WERI-Rb-1 (cell line): ENCODE measurements around the gene MAG.
A peak's percentile ranks its signal among the peaks of the same experiment; 100 is the strongest.

Experiments
- DNase-seq: peaks from one replicate; pipeline ENCODE4 v3.0.0-alpha.2; 2020
- H3K27ac ChIP-seq: fragments of 250-450 bp; sonication (Bioruptor Pico); 2 replicates; pipeline ENCODE4 v1.5.1; 2020; ENCODE audit warnings: mild to moderate bottlenecking, moderate library complexity
- H3K27me3 ChIP-seq: fragments of 250-450 bp; sonication (Bioruptor Pico); 2 replicates; pipeline ENCODE4 v1.5.1; 2021; ENCODE audit warnings: mild to moderate bottlenecking, low read depth, moderate library complexity; ENCODE audit not compliant: insufficient read depth, severe bottlenecking
- H3K36me3 ChIP-seq: fragments of 250-450 bp; sonication (Bioruptor Pico); 2 replicates; pipeline ENCODE4 v1.5.1; 2020; ENCODE audit warnings: mild to moderate bottlenecking, moderate library complexity
- H3K4me3 ChIP-seq: 2 replicates; pipeline ENCODE4 v1.5.1; 2011; ENCODE audit warnings: low read depth, mild to moderate bottlenecking, control low read depth, low read length
- H3K9me3 ChIP-seq: fragments of 250-450 bp; sonication (Bioruptor Pico); 2 replicates; pipeline ENCODE4 v1.5.1; 2021; ENCODE audit warnings: mild to moderate bottlenecking, moderate library complexity; ENCODE audit not compliant: severe bottlenecking
- CTCF ChIP-seq: IDR thresholded peaks from 2 replicates; pipeline ENCODE4 v1.5.1; 2011; ENCODE audit warnings: low read depth, mild to moderate bottlenecking, control low read depth, inconsistent platforms, low read length

Gene MAG

DNA sequence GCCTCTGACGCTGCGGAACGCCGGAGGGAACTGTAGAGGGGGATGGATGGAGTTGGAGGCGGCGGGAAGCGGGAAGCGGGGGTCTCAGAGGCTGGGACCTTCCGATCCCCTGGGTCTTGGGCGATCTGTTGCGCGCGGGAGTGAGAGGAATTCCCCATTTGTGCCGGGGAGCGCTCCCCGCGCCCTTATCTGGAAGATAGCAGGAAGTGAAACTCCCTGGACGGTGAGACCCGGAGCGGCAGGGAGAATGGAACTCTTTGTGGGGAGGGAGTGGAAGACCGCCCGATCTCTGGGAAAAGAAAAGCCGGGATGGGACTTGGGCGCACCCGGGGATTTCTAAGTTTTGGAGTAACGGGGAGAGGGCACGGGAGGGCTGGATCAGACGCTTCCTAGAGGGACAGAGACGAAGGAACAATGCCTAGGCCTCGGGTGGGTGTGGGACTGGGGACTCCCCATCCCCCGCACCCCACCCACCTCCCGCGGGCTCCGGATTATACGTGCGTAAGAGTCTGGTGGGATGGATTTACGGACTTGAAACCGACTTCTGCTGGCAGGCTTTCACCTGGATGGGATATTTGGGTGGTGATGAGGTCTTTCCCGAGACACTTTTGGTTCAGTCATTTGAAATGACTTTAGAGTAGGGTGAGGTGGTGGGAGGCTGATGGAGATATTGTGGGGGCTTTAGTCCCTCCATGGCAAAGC is 42.7 kb upstream of the MAG start:
- no peaks in the 10 kb centered on the region for H3K9me3 ChIP-seq
- H3K27ac ChIP-seq: peak overlapping the region; percentile 96
- H3K27me3 ChIP-seq: no peaks in the 10 kb centered on the region
- peaks cover 47% of the 10 kb centered on the region for H3K36me3 ChIP-seq
- no peak for TF ChIP-seq CTCF
- DNase-seq: peak; percentile 48
- peak overlapping the region; percentile 71 for H3K4me3 ChIP-seq

DNA sequence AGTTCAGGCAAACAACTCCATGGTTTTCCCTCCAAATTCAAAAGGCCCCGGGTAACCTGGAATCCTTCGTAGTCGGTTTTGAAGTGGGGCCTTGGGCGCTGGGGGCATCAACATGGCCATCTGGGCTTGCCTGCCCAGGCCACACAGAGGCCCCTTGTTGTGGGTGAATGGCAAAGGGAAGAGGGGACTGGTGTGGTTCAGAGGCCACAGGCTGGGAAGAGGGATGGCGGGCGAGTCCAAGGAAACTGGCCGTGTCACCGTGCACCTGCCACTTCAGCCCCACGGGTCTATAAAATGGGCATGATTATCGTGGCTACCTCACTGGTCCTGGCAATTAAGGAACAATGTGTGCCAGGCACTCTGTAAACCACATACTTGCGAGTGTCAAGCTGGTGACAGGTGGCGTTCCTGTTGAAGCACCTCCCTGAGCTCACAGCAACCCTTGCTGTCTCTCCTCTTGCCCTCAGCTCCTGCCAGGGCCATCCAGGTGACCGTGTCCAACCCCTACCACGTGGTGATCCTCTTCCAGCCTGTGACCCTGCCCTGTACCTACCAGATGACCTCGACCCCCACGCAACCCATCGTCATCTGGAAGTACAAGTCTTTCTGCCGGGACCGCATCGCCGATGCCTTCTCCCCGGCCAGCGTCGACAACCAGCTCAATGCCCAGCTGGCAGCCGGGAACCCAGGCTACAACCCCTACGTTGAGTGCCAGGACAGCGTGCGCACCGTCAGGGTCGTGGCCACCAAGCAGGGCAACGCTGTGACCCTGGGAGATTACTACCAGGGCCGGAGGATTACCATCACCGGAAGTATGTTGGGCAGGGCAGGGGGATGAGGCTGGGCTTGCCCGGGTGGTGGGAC is 41.9 kb upstream of the MAG start:
- no peak for TF ChIP-seq CTCF
- Histone ChIP-seq H3K27ac (peak overlapping the region; percentile 96), H3K9me3 (no peaks in the 10 kb centered on the region), H3K27me3 (no peaks in the 10 kb centered on the region), H3K4me3 (peak overlapping the region; percentile 71), H3K36me3 (peaks cover 55% of the 10 kb centered on the region)
- DNase-seq: peak; percentile 4

- no peak for DNase-seq
- H3K36me3 ChIP-seq: peaks cover 65% of the 10 kb centered on the region
- TF ChIP-seq CTCF: no peak
- no peak overlapping the region for H3K27ac ChIP-seq
- H3K27me3 ChIP-seq: no peaks in the 10 kb centered on the region
- no peaks in the 10 kb centered on the region for H3K9me3 ChIP-seq
- H3K4me3 ChIP-seq: no peak overlapping the region
These were observed 40.5 kb upstream of the MAG start for GRCh38 chr19:35251456-35251855.

GRCh38 chr19:35253316-35254286 is 38.4 kb upstream of the MAG start:
- Histone ChIP-seq H3K4me3 (no peak overlapping the region), H3K27ac (no peak overlapping the region), H3K9me3 (no peaks in the 10 kb centered on the region), H3K36me3 (peaks cover 76% of the 10 kb centered on the region), H3K27me3 (no peaks in the 10 kb centered on the region)
- no peak for TF ChIP-seq CTCF
- DNase-seq: no peak

DNA sequence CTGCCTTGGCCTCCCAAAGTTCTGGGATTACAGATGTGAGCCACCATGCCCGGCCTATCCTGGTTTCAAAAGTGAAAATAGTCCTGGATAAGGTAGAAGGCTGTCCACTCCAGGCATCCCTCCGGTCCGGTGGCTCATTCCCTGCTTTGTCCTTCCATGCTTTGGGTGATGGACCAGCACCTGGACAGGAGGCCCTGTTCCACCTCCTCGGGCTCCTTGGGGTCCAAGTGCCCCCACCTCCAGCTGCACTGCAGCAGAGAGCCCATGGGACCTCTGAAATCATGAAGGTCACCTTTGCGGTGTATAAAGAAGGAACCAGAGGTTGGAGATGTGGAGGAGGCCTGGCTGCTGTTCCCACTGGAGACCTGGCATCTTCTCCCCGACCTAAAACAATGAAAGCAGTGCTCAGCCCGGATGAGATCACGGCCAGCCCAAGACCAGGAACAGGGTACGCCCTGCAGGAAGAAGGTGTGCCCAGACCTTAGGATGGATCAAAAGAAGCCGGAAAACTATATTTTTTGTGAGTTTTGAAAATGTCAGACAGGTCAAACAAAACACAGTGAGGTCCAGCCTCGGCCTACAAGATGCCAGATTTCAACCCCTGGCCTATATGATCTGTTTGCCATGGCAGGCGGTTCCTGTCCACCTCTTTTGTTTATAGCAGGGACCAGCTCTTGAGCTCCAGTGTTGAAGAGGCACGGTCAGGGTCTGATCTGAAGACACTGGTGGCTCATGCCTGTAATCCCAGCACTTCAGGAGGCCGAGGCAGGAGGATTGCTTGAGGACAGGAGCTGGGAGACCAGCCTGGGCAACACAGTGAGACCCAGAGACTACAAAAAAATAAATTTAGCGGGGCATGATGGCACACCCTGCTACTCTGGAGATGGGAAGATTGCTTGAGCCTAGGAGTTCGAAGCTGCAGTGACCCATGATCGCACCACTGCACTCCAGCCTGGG is 37.3 kb upstream of the MAG start:
- no peak for TF ChIP-seq CTCF
- no peak for DNase-seq
- H3K4me3 ChIP-seq: no peak overlapping the region
- H3K27ac ChIP-seq: no peak overlapping the region
- H3K9me3 ChIP-seq: no peaks in the 10 kb centered on the region
- H3K27me3 ChIP-seq: no peaks in the 10 kb centered on the region
- H3K36me3 ChIP-seq: peaks cover 80% of the 10 kb centered on the region
